GM12873 (cell line): Measurements from ENCODE around the gene SETDB1.

Source experiments
- TF ChIP-seq, protein P1 (sequence below): IDR thresholded peaks from 2 replicates; pipeline ENCODE4 v1.5.1; 2012; ENCODE audit warnings: low read depth, mild to moderate bottlenecking, moderate library complexity, low read length, control low read depth; ENCODE audit not compliant: insufficient read depth; ENCODE audit errors: missing control alignments

SETDB1 gene

DNA sequence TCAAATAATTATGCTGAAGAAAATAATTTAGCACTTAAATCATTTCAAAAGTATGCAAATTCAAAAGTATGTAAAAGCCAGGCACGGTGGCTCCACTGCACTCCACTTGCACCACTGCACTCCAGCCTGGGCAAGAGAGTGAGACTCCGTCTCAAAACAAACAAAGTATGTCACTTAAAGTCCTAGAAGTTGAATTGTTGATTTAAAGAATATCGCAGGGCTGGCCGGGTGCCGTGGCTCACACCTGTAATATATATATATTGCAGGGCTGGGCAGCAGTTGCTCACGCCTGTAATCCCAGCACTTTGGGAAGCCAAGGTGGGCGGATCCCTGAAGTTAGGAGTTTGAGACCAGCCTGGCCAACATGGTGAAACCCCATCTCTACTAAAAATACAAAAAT, 8.8 kb upstream of the SETDB1 start:
- TF ChIP-seq, protein P1, sequence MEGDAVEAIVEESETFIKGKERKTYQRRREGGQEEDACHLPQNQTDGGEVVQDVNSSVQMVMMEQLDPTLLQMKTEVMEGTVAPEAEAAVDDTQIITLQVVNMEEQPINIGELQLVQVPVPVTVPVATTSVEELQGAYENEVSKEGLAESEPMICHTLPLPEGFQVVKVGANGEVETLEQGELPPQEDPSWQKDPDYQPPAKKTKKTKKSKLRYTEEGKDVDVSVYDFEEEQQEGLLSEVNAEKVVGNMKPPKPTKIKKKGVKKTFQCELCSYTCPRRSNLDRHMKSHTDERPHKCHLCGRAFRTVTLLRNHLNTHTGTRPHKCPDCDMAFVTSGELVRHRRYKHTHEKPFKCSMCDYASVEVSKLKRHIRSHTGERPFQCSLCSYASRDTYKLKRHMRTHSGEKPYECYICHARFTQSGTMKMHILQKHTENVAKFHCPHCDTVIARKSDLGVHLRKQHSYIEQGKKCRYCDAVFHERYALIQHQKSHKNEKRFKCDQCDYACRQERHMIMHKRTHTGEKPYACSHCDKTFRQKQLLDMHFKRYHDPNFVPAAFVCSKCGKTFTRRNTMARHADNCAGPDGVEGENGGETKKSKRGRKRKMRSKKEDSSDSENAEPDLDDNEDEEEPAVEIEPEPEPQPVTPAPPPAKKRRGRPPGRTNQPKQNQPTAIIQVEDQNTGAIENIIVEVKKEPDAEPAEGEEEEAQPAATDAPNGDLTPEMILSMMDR, result no peak

GRCh38 chr1:150922519-150922975, 3.6 kb upstream of the SETDB1 start:
- TF ChIP-seq, protein P1, result peak; percentile 85

GRCh38 chr1:150925080-150925479, 1.1 kb upstream of the SETDB1 start:
- TF ChIP-seq, protein P1, result no peak

DNA sequence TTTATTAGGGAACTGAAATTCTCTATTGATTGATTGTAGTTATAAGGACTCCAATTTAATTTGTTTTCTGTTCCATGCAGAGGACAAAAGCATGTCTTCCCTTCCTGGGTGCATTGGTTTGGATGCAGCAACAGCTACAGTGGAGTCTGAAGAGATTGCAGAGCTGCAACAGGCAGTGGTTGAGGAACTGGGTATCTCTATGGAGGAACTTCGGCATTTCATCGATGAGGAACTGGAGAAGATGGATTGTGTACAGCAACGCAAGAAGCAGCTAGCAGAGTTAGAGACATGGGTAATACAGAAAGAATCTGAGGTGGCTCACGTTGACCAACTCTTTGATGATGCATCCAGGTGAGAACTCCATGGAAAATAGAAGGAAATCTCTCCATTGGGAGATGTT, 1.5 kb downstream of the SETDB1 start:
- TF ChIP-seq, protein P1, result no peak

GRCh38 chr1:150928286-150928685, 2.1 kb downstream of the SETDB1 start:
- TF ChIP-seq, protein P1, result no peak

DNA sequence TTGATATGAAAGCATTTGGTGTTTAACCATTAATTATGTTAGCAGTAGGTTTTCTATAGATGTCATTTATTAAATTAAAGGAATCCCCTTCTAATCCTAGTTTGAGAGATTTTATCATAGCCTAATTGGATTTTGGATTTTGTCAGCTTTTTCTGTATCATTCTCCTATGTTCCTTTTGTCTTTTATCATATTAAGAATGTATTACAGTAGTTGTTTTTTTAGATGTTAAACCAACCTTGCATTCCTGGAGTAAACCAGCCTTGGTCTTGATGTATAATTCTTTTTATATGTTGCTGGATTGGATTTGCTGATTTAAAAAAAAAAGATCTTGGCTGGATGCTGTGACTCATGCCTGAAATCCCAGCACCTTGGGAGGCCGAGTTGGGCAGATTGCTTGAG, 5.6 kb downstream of the SETDB1 start:
- TF ChIP-seq, protein P1, result no peak

DNA sequence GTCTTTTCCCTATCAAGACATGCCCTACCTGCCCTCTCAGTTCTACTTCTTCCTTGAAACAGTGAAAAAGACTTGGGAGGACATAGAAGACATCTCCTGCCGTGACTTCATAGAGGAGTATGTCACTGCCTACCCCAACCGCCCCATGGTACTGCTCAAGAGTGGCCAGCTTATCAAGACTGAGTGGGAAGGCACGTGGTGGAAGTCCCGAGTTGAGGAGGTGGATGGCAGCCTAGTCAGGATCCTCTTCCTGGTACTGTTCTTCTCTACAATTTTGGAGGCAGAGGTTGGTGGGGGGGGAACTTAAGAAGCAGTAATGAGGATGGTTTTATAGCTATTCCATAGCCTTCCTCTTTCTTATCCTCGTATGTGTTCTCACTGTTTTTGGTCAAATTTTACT, 18.7 kb downstream of the SETDB1 start:
- TF ChIP-seq, protein P1, result no peak
